Astrocyte of the spinal cord (primary cell): ENCODE measurements around the gene GPR32.
"Not testable (repeated sequence)": the region's sequence is repeated elsewhere in the genome, so short reads cannot be mapped to it uniquely, and the experiment has no call there.

ENCODE experiments used
- DNase-seq: peaks from one replicate; pipeline ENCODE4 v3.0.0; 2011; ENCODE audit warnings: low read depth, low spot score
- H3K4me3 ChIP-seq: 2 replicates; pipeline ENCODE4 v1.5.1; 2011; ENCODE audit warnings: low read depth, mild to moderate bottlenecking, low read length, moderate library complexity
- in situ Hi-C: cut with HindIII; loops from 2 replicates; pipeline ENCODE4 v1.10.0; 2017; ENCODE audit warnings: low sequenced_read_pairs
- TF ChIP-seq, protein P1 (sequence below): IDR thresholded peaks from 2 replicates; pipeline ENCODE4 v1.5.1; 2012; ENCODE audit warnings: low read depth, mild to moderate bottlenecking, low read length, inconsistent platforms

Gene GPR32

DNA sequence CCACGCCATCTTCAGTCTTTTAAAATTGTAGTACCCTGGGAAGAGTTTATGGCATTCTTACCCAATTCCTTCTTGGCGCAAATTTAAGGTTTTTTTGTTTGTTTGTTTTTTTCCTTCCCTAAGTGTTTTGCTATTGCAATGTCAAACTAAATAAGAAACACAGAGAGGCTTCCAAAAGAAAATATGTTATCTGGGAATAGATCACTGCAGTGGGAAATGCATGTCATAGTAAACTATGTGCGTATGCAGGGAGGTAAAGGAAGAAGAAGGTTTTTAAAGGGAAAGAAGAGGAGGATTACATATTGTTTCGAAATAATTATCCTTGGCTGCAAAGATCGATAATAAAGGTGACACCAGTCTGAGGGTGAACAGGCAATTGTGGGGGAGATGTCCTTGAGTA, 33.9 kb upstream of the GPR32 start:
- in situ Hi-C loops, result no loop called here
- TF ChIP-seq, protein P1, sequence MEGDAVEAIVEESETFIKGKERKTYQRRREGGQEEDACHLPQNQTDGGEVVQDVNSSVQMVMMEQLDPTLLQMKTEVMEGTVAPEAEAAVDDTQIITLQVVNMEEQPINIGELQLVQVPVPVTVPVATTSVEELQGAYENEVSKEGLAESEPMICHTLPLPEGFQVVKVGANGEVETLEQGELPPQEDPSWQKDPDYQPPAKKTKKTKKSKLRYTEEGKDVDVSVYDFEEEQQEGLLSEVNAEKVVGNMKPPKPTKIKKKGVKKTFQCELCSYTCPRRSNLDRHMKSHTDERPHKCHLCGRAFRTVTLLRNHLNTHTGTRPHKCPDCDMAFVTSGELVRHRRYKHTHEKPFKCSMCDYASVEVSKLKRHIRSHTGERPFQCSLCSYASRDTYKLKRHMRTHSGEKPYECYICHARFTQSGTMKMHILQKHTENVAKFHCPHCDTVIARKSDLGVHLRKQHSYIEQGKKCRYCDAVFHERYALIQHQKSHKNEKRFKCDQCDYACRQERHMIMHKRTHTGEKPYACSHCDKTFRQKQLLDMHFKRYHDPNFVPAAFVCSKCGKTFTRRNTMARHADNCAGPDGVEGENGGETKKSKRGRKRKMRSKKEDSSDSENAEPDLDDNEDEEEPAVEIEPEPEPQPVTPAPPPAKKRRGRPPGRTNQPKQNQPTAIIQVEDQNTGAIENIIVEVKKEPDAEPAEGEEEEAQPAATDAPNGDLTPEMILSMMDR, result no peak
- DNase-seq, result no peak
- no peak overlapping the region for H3K4me3 ChIP-seq

DNA sequence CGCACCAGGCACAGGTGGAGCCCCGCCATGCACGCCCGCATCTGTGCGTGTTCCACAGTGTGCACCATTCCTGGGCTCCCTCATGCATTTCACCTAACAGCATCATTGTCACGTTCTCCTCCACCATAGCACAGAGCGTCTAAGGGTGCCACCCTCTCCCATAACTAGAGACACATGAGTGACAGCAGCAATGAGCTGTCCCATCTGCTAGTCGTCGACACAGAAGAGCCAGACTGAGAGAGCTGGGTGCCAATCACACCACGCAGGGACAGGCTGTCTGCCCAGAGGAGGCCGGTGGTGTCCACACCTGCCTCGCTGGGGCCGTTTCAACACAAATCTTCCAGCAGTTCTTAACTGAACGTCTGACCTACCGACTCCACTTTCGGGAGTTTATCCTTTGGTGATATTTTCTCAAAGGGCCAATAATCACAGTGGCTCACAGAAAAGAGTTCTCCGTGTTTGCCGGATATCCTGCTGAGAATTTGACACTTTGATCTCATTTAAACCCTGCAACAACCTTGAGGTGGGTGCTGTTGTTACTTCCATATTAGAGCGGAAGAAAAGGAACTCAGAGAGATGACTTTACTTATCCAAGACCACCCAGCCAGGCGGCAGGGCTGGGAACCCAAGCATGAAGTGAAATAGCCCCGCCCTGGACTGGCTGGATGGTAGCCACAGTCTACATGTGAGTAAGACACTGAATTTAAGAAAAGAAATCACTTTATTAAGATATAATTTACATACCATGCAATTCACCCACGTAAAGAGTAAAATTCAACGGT, 30.9 kb upstream of the GPR32 start:
- no peak overlapping the region for H3K4me3 ChIP-seq
- in situ Hi-C loops, result no loop called here
- TF ChIP-seq, protein P1, result no peak
- DNase-seq, result no peak

DNA sequence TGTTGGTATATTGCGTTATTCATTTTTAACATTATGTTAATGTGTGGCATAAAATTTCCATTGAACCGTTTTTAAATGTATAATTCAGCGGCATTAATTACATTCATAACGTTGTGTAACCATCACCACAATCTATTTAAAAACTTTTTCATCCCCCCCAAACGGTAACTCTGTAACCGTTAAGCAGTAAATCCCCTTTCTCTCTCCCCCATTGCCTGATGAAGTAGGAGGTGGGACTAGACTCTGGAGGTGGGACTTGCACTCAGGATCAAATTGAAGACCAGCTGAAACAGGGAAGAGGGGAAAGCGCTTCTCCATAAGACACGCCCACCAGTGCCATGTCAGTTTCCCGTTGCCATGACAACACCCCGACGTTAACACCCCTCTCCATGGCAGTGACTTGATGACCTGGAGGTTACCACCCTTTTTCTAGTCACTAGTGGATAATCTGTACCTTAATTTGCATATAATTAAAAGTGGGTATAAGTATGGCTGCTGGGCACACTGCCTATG, 30.3 kb upstream of the GPR32 start:
- DNase-seq, result no peak
- TF ChIP-seq, protein P1, result no peak
- in situ Hi-C loops, result no loop called here

DNA sequence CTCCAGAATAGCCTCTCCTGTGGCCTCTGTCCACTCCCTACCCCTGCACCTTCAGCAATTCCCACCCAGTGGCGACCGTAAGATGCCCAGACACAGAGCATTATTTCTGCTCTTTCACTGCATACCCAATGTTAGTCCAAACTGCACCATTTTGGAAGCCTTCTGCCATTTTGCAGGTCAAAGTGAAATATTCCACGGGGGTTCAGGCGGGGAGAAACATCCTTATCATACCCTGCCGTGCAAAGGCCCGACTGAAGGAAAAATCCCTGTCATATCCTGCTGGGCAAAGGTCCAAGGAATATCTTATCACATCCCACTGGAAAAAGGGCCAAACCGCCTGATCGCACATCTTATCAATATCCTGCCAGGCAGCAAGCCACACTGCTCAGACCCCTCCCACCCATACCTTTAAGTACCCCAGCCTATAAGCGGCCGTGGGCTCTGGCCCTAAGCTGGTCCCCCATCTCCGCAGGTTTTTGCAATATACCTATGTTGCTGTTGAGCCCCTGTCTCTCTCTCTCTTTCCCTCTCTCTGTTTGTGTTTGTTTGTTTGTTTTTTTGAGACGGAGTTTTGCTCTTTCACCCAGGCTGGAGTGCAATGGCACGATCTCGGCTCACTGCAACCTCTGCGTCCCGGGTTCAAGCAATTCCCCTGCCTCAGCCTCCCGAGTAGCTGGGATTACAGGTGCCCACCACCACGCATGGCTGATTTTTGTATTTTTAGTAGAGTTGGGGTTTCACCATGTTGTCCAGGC, 28.9 kb upstream of the GPR32 start:
- TF ChIP-seq, protein P1, result no peak
- DNase-seq, result no peak
- in situ Hi-C loops, result no loop called here

More for the DNA sequence above, 30.3 kb upstream of the GPR32 start:
- H3K4me3 ChIP-seq, result no peak overlapping the region

DNA sequence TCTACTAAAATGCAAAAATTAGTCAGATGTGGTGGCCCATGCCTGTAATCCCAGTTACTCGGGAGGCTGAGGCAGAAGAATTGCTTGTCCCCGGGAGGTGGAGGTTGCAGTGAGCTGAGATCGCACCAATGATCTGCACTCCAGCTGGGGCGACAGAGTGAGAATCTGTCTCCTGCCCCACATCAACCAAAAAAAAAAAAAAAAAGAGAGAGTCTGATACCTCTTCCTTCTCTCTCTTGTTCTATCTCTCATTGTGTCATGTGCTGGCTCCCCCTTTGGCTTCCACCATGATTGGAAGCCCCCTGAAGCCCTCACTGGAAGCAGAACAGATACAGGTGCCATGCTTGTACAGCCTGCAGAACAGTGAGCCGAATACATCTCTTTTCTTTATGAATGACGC, 26.7 kb upstream of the GPR32 start:
- H3K4me3 ChIP-seq, result no peak overlapping the region
- TF ChIP-seq, protein P1, result no peak
- DNase-seq, result no peak
- in situ Hi-C loops, result no loop called here

More for the DNA sequence above, 28.9 kb upstream of the GPR32 start:
- no peak overlapping the region for H3K4me3 ChIP-seq

DNA sequence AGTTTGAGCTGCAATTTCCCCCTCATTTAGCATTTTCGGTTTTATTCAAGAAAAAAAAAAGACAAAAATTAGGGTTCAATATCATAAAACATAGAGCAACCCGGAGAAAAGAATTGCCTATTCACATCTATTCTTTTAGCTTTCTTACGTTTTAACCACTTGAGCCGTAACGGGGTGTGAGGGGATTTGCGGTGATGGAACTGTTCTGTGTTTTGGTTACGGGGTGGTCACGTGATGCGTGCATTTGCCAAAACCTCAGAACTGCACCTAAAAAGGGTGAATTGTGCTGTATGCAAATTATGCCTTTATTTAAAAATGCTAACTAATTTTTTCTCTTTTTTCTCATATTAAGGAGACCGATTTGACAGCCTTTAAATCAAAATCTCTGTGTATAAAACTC, 25.0 kb upstream of the GPR32 start:
- in situ Hi-C loops, result no loop called here
- no peak for DNase-seq
- TF ChIP-seq, protein P1, result no peak
- no peak overlapping the region for H3K4me3 ChIP-seq

DNA sequence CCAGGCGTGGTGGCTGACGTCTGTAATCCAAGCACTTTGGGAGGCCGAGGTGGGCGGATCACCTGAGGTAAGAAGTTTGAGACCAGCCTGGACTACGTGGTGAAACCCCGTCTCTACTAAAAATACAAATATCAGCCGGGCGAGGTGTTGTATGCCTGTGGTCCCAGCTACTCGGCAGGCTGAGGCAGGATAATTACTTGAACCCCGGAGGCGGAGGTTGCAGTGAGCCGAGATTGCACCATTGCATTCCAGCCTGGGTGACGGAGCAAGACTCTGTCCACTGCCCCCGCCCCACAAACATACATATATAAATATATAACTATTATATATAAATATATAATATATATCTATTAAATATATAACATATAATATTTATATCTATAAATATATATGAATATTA, 23.1 kb upstream of the GPR32 start:
- H3K4me3 ChIP-seq, DNase-seq, in situ Hi-C loops: not testable (repeated sequence)
